HG02885 (cell line): Measurements from ENCODE around the gene ABCA7.

Experiments
- ATAC-seq: cut with Tn5 transposase; IDR thresholded peaks from one replicate; pipeline ENCODE4 v1.9.1; 2021; ENCODE audit warnings: mild to moderate bottlenecking; ENCODE audit not compliant: unreplicated experiment, poor library complexity

Gene ABCA7

GRCh38 chr19:1054102-1055027 is 14.5 kb downstream of the ABCA7 start:
- no peak for ATAC-seq

GRCh38 chr19:1055028-1055425 is 15.1 kb downstream of the ABCA7 start:
- no peak for ATAC-seq

- no peak for ATAC-seq
These were observed 16.1 kb downstream of the ABCA7 start for GRCh38 chr19:1055886-1056620.

GRCh38 chr19:1057176-1057855 is 17.4 kb downstream of the ABCA7 start:
- ATAC-seq, result no peak

- no peak for ATAC-seq
These were observed 18.2 kb downstream of the ABCA7 start for GRCh38 chr19:1058112-1058511.

- ATAC-seq, result no peak
These were observed 20.8 kb downstream of the ABCA7 start for GRCh38 chr19:1060689-1061088.

- ATAC-seq, result no peak
These were observed 22.1 kb downstream of the ABCA7 start for GRCh38 chr19:1061987-1062386.

GRCh38 chr19:1062387-1063029 is 22.6 kb downstream of the ABCA7 start:
- no peak for ATAC-seq

- no peak for ATAC-seq
These were observed 23.4 kb downstream of the ABCA7 start for GRCh38 chr19:1063030-1063908.

- ATAC-seq, result no peak
These were observed 24.2 kb downstream of the ABCA7 start for GRCh38 chr19:1063909-1064660.

- no peak for ATAC-seq
These were observed 25.0 kb downstream of the ABCA7 start for GRCh38 chr19:1064661-1065605.

GRCh38 chr19:1065606-1066109 is 25.8 kb downstream of the ABCA7 start:
- ATAC-seq, result no peak

GRCh38 chr19:1066251-1066747 is 26.4 kb downstream of the ABCA7 start:
- no peak for ATAC-seq

GRCh38 chr19:1066748-1067340 is 26.9 kb downstream of the ABCA7 start, which contains the start of gene ARHGAP45:
Gene ARHGAP45 (plus strand): TSS chr19:1067167. CDS start chr19:1067406, 239 bp downstream.
- peak; percentile 48 for ATAC-seq

- peak; percentile 17 for ATAC-seq
These were observed 27.5 kb downstream of the ABCA7 start for GRCh38 chr19:1067341-1067957.
